ENCODE data around the gene LNP1. TPM values are rescaled to one million over a fixed set of nuclear protein-coding genes. Genes with fewer than 3 reads are reported as not detected.

Gene LNP1
- total and polyA plus RNA-seq, 2 of the 13 experiments (the other 11 are each of a cell fraction or from before 2014, with no cell fraction given) = 3.6 to 7.0 TPM

DNA sequence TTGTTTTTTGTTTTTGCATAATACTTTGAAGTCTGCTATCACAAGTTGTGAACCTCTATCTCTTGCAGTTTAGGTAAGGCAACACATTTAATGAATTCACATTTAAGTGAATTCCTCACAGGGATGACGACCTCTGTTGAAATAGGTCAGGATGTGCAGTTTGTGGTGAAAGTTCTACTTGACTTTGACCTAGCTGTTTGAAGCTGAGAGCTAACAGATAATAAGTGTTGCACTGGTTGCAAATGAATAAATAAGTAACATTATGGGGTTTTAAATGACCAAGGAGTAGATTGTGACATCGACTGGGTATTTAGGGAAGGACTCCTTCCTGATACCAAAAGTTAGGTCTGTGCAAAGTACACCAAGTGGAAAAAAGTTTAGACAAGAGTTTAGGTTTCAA, 42.9 kb upstream of the LNP1 start (continued):
- TF ChIP-seq, protein P1, sequence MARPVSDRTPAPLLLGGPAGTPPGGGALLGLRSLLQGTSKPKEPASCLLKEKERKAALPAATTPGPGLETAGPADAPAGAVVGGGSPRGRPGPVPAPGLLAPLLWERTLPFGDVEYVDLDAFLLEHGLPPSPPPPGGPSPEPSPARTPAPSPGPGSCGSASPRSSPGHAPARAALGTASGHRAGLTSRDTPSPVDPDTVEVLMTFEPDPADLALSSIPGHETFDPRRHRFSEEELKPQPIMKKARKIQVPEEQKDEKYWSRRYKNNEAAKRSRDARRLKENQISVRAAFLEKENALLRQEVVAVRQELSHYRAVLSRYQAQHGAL (CRISPR knock-in tag; IDR thresholded peaks at IDR 0.05; ENCODE audit: not compliant biosample characterization) = no peak
- no peak for TF ChIP-seq POGZ (CRISPR knock-in tag; IDR thresholded peaks at IDR 0.05)
- no peak for TF ChIP-seq ZNF597 (CRISPR knock-in tag; IDR thresholded peaks at IDR 0.05)
- no peak for TF ChIP-seq YEATS4 (CRISPR knock-in tag; IDR thresholded peaks at IDR 0.05; ENCODE audit: borderline replicate concordance)
- TF ChIP-seq HMGA1 (CRISPR knock-in tag; conservative IDR thresholded peaks at IDR 0.05) = no peak
- no peak for TF ChIP-seq GABPA (IDR thresholded peaks at IDR 0.05; ENCODE audit: low read depth, low read length)
- TF ChIP-seq GABPA (CRISPR knock-in tag; IDR thresholded peaks at IDR 0.05; ENCODE audit: low read depth) = 0 out of 2 replicates have a peak, but pooled peaks have one; percentile 22
- TF ChIP-seq ZNF205 (CRISPR knock-in tag; IDR thresholded peaks at IDR 0.05) = peak; percentile 26; the same call in 1 of the 2 replicates
- TF ChIP-seq ZNF772 (CRISPR knock-in tag; IDR thresholded peaks at IDR 0.05) = no peak
- TF ChIP-seq, protein P2, sequence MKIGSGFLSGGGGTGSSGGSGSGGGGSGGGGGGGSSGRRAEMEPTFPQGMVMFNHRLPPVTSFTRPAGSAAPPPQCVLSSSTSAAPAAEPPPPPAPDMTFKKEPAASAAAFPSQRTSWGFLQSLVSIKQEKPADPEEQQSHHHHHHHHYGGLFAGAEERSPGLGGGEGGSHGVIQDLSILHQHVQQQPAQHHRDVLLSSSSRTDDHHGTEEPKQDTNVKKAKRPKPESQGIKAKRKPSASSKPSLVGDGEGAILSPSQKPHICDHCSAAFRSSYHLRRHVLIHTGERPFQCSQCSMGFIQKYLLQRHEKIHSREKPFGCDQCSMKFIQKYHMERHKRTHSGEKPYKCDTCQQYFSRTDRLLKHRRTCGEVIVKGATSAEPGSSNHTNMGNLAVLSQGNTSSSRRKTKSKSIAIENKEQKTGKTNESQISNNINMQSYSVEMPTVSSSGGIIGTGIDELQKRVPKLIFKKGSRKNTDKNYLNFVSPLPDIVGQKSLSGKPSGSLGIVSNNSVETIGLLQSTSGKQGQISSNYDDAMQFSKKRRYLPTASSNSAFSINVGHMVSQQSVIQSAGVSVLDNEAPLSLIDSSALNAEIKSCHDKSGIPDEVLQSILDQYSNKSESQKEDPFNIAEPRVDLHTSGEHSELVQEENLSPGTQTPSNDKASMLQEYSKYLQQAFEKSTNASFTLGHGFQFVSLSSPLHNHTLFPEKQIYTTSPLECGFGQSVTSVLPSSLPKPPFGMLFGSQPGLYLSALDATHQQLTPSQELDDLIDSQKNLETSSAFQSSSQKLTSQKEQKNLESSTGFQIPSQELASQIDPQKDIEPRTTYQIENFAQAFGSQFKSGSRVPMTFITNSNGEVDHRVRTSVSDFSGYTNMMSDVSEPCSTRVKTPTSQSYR (CRISPR knock-in tag; IDR thresholded peaks at IDR 0.05; ENCODE audit: borderline replicate concordance) = no peak
- peak; percentile 78 for TF ChIP-seq SKI (IDR thresholded peaks at IDR 0.05; ENCODE audit: partially characterized antibody)
- no peak for TF ChIP-seq ZBTB42 (CRISPR knock-in tag; IDR thresholded peaks at IDR 0.05)
- TF ChIP-seq NFRKB (IDR thresholded peaks at IDR 0.05) = no peak
- no peak for TF ChIP-seq ZNF558 (CRISPR knock-in tag; IDR thresholded peaks at IDR 0.05; ENCODE audit: borderline replicate concordance)
- TF ChIP-seq ZNF235 (CRISPR knock-in tag; IDR thresholded peaks at IDR 0.05; ENCODE audit: borderline replicate concordance) = no peak
- TF ChIP-seq, protein P3, sequence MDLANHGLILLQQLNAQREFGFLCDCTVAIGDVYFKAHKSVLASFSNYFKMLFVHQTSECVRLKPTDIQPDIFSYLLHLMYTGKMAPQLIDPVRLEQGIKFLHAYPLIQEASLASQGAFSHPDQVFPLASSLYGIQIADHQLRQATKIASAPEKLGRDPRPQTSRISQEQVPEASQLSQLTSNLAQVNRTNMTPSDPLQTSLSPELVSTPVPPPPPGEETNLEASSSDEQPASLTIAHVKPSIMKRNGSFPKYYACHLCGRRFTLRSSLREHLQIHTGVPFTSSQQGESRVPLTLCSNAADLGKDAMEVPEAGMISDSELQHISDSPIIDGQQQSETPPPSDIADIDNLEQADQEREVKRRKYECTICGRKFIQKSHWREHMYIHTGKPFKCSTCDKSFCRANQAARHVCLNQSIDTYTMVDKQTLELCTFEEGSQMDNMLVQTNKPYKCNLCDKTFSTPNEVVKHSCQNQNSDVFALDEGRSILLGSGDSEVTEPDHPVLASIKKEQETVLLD (CRISPR knock-in tag; IDR thresholded peaks at IDR 0.05; ENCODE audit: low read depth) = no peak
- no peak for TF ChIP-seq ZBTB34 (CRISPR knock-in tag; IDR thresholded peaks at IDR 0.05)
- no peak for TF ChIP-seq ZNF12 (CRISPR knock-in tag; IDR thresholded peaks at IDR 0.05)
- no peak for TF ChIP-seq ZNF335 (CRISPR knock-in tag; IDR thresholded peaks at IDR 0.05)
- no peak for TF ChIP-seq DNMT1 (CRISPR knock-in tag; IDR thresholded peaks at IDR 0.05)
- no peak for TF ChIP-seq ISX (CRISPR knock-in tag; conservative IDR thresholded peaks at IDR 0.05)
- peak; percentile 39; the same call in 1 of the 2 replicates for TF ChIP-seq BCL6 (CRISPR knock-in tag; IDR thresholded peaks at IDR 0.05)
- no peak for TF ChIP-seq NR3C1 (CRISPR knock-in tag; IDR thresholded peaks at IDR 0.05)
- TF ChIP-seq ZMAT3 (CRISPR knock-in tag; conservative IDR thresholded peaks at IDR 0.05) = no peak
- TF ChIP-seq ZFAT (CRISPR knock-in tag; conservative IDR thresholded peaks at IDR 0.05) = no peak
- TF ChIP-seq RFX3 (CRISPR knock-in tag; IDR thresholded peaks at IDR 0.05) = no peak
- no peak for TF ChIP-seq ZNF777 (CRISPR knock-in tag; IDR thresholded peaks at IDR 0.05)
